ENCODE measurements around the gene ZC3H15. TPM values are rescaled to one million over a fixed set of nuclear protein-coding genes. Genes with fewer than 3 reads are reported as not detected.
A peak's percentile ranks its signal among the peaks of the same experiment; 100 is the strongest.
"Not testable (repeated sequence)": the region's sequence is repeated elsewhere in the genome, so short reads cannot be mapped to it uniquely, and the experiment has no call there.

ZC3H15 gene
- total and polyA plus RNA-seq, 4 donors: 63.6 to 103 (median 81.6) TPM

GRCh38 chr2:186516396-186516795 lies 30.3 kb downstream of the ZC3H15 start:
- no peak for DNase-seq (ENCODE audit: low read depth in 4 of 6, low spot score in 6 of 6)
- H3K27me3 ChIP-seq (ENCODE audit: control insufficient read depth, insufficient read depth, low read length): no peaks in the 10 kb centered on the region
- no CpG with 5 or more reads among the region's 1 CpG for WGBS (ENCODE audit: insufficient coverage)
- no peak overlapping the region for H3K27ac ChIP-seq (ENCODE audit: low read depth, low read length)
- no peak overlapping the region for H3K4me3 ChIP-seq (ENCODE audit: low read depth, low read length)
- no peaks in the 10 kb centered on the region for H3K4me1 ChIP-seq (ENCODE audit: control insufficient read depth, insufficient read depth, low read length)
- H3K9me3 ChIP-seq (ENCODE audit: control insufficient read depth, insufficient read depth, low read length): no peaks in the 10 kb centered on the region
- H3K36me3 ChIP-seq (ENCODE audit: control insufficient read depth, insufficient read depth, low read length): peaks cover 8% of the 10 kb centered on the region

GRCh38 chr2:186517090-186517489 lies 31.0 kb downstream of the ZC3H15 start:
- H3K27ac ChIP-seq (ENCODE audit: low read depth, low read length): no peak overlapping the region
- DNase-seq (ENCODE audit: low read depth in 4 of 6, low spot score in 6 of 6): no peak
- peaks cover 10% of the 10 kb centered on the region for H3K36me3 ChIP-seq (ENCODE audit: control insufficient read depth, insufficient read depth, low read length)
- H3K9me3 ChIP-seq (ENCODE audit: control insufficient read depth, insufficient read depth, low read length): no peaks in the 10 kb centered on the region
- no peaks in the 10 kb centered on the region for H3K27me3 ChIP-seq (ENCODE audit: control insufficient read depth, insufficient read depth, low read length)
- no peaks in the 10 kb centered on the region for H3K4me1 ChIP-seq (ENCODE audit: control insufficient read depth, insufficient read depth, low read length)
- H3K4me3 ChIP-seq (ENCODE audit: low read depth, low read length): no peak overlapping the region

- H3K27ac ChIP-seq (ENCODE audit: low read depth, low read length): peak overlapping the region; percentile 62
- H3K27me3 ChIP-seq (ENCODE audit: control insufficient read depth, insufficient read depth, low read length): no peaks in the 10 kb centered on the region
- H3K36me3 ChIP-seq (ENCODE audit: control insufficient read depth, insufficient read depth, low read length): peaks cover 15% of the 10 kb centered on the region
- WGBS (ENCODE audit: insufficient coverage): no CpG with 5 or more reads among the region's 4 CpGs
- H3K4me3 ChIP-seq (ENCODE audit: low read depth, low read length): no peak overlapping the region
- H3K9me3 ChIP-seq (ENCODE audit: control insufficient read depth, insufficient read depth, low read length): no peaks in the 10 kb centered on the region
- no peaks in the 10 kb centered on the region for H3K4me1 ChIP-seq (ENCODE audit: control insufficient read depth, insufficient read depth, low read length)
- no peak for DNase-seq (ENCODE audit: low read depth in 4 of 6, low spot score in 6 of 6)
Observed at GRCh38 chr2:186518291-186518690, 32.2 kb downstream of the ZC3H15 start.

- H3K4me3 ChIP-seq (ENCODE audit: low read depth, low read length): no peak overlapping the region
- peak overlapping the region; percentile 62 for H3K27ac ChIP-seq (ENCODE audit: low read depth, low read length)
- DNase-seq (ENCODE audit: low read depth in 4 of 6, low spot score in 6 of 6): no peak
- 75% methylated on average over 1 of the region's 3 CpGs for WGBS (ENCODE audit: insufficient coverage)
- peaks cover 15% of the 10 kb centered on the region for H3K36me3 ChIP-seq (ENCODE audit: control insufficient read depth, insufficient read depth, low read length)
- no peaks in the 10 kb centered on the region for H3K27me3 ChIP-seq (ENCODE audit: control insufficient read depth, insufficient read depth, low read length)
- no peaks in the 10 kb centered on the region for H3K9me3 ChIP-seq (ENCODE audit: control insufficient read depth, insufficient read depth, low read length)
- no peaks in the 10 kb centered on the region for H3K4me1 ChIP-seq (ENCODE audit: control insufficient read depth, insufficient read depth, low read length)
Observed at GRCh38 chr2:186518945-186519344, 32.9 kb downstream of the ZC3H15 start.

GRCh38 chr2:186521570-186522153 lies 35.6 kb downstream of the ZC3H15 start:
- DNase-seq (ENCODE audit: low read depth in 4 of 6, low spot score in 6 of 6); H3K27ac ChIP-seq (ENCODE audit: low read depth, low read length); H3K4me1 ChIP-seq (ENCODE audit: control insufficient read depth, insufficient read depth, low read length); H3K4me3 ChIP-seq (ENCODE audit: low read depth, low read length); H3K9me3 ChIP-seq (ENCODE audit: control insufficient read depth, insufficient read depth, low read length); H3K27me3 ChIP-seq (ENCODE audit: control insufficient read depth, insufficient read depth, low read length): not testable (repeated sequence)
- WGBS (ENCODE audit: insufficient coverage): 100% methylated on average over 1 of the region's 9 CpGs
- peaks cover 15% of the 10 kb centered on the region for H3K36me3 ChIP-seq (ENCODE audit: control insufficient read depth, insufficient read depth, low read length)

DNA sequence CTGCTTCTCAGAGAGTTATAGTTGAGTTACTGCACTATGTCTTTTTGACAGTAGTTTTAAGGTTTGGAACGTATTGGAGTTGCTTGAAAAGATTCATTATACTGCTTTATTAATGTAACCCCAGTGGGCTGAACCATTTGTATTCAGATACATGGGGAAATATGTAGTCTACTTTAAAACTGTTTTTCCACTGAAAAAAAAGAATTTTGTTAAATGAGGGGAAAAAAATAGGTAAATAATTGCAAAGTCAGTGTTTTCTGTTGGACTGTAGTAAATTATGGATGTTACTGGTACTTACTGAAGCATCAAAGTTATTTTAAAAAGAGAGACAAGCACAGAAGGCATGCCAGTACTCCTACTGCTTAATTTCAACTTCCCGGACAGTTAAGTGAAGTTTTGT lies 36.4 kb downstream of the ZC3H15 start:
- DNase-seq (ENCODE audit: low read depth in 4 of 6, low spot score in 6 of 6): no peak
- no CpG with 5 or more reads among the region's 2 CpGs for WGBS (ENCODE audit: insufficient coverage)
- H3K4me1 ChIP-seq (ENCODE audit: control insufficient read depth, insufficient read depth, low read length): no peaks in the 10 kb centered on the region
- no peaks in the 10 kb centered on the region for H3K27me3 ChIP-seq (ENCODE audit: control insufficient read depth, insufficient read depth, low read length)
- H3K36me3 ChIP-seq (ENCODE audit: control insufficient read depth, insufficient read depth, low read length): peaks cover 14% of the 10 kb centered on the region
- no peaks in the 10 kb centered on the region for H3K9me3 ChIP-seq (ENCODE audit: control insufficient read depth, insufficient read depth, low read length)
- no peak overlapping the region for H3K27ac ChIP-seq (ENCODE audit: low read depth, low read length)
- no peak overlapping the region for H3K4me3 ChIP-seq (ENCODE audit: low read depth, low read length)

DNA sequence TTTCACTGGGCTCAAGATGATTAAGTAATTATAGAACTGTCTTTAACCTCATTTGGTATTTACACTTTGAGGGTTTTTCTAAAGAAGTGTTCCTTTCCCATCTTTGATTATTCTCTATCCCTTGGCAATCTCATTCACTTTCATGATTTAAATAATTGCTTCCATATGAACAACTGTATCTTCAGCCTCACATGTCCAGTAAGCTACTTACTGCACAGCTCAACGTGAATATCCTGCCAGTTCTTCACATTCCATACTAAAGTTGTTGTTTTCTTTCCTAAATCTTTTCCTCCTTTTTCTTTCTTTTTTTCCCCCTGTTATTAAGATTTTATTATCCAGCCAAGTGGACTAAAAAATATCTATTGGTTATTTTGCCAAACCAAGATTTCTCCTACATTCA lies 37.7 kb downstream of the ZC3H15 start:
- no peak for DNase-seq (ENCODE audit: low read depth in 4 of 6, low spot score in 6 of 6)
- no peaks in the 10 kb centered on the region for H3K4me1 ChIP-seq (ENCODE audit: control insufficient read depth, insufficient read depth, low read length)
- WGBS (ENCODE audit: insufficient coverage): no CpG with 5 or more reads among the region's 1 CpG
- H3K36me3 ChIP-seq (ENCODE audit: control insufficient read depth, insufficient read depth, low read length): peaks cover 13% of the 10 kb centered on the region
- no peak overlapping the region for H3K27ac ChIP-seq (ENCODE audit: low read depth, low read length)
- H3K9me3 ChIP-seq (ENCODE audit: control insufficient read depth, insufficient read depth, low read length): no peaks in the 10 kb centered on the region
- H3K4me3 ChIP-seq (ENCODE audit: low read depth, low read length): no peak overlapping the region
- no peaks in the 10 kb centered on the region for H3K27me3 ChIP-seq (ENCODE audit: control insufficient read depth, insufficient read depth, low read length)

DNA sequence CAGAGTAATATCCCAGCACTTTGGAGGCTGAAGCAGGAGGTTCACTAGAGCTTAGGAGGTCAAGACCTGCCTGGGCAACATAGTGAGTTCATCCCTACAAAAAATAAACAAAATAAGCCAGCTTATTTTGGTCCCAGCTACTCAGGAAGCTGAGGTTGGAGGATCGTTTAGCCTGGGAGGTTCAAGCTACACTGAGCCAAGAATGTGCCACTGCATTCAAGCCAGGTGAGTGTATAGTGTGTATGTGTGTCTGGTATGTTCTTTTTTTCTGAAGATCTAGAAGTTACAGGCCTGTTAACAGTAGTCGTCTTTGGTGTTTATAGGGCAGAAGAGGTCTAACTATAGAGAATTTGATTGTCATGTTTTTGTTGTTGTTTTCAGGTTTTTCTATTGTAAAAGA lies 40.2 kb downstream of the ZC3H15 start:
- WGBS (ENCODE audit: insufficient coverage): 67% methylated on average over 1 of the region's 2 CpGs
- no peaks in the 10 kb centered on the region for H3K27me3 ChIP-seq (ENCODE audit: control insufficient read depth, insufficient read depth, low read length)
- no peak for DNase-seq (ENCODE audit: low read depth in 4 of 6, low spot score in 6 of 6)
- H3K27ac ChIP-seq (ENCODE audit: low read depth, low read length): no peak overlapping the region
- no peak overlapping the region for H3K4me3 ChIP-seq (ENCODE audit: low read depth, low read length)
- H3K4me1 ChIP-seq (ENCODE audit: control insufficient read depth, insufficient read depth, low read length): no peaks in the 10 kb centered on the region
- H3K9me3 ChIP-seq (ENCODE audit: control insufficient read depth, insufficient read depth, low read length): peaks cover 1% of the 10 kb centered on the region
- peaks cover 7% of the 10 kb centered on the region for H3K36me3 ChIP-seq (ENCODE audit: control insufficient read depth, insufficient read depth, low read length)

- no peaks in the 10 kb centered on the region for H3K36me3 ChIP-seq (ENCODE audit: control insufficient read depth, insufficient read depth, low read length)
- H3K4me1 ChIP-seq (ENCODE audit: control insufficient read depth, insufficient read depth, low read length): no peaks in the 10 kb centered on the region
- WGBS (ENCODE audit: insufficient coverage): 80% methylated on average over 1 of the region's 3 CpGs
- no peaks in the 10 kb centered on the region for H3K27me3 ChIP-seq (ENCODE audit: control insufficient read depth, insufficient read depth, low read length)
- no peak overlapping the region for H3K27ac ChIP-seq (ENCODE audit: low read depth, low read length)
- DNase-seq (ENCODE audit: low read depth in 4 of 6, low spot score in 6 of 6): peak in 1 of 6 donors; percentile 17
- H3K9me3 ChIP-seq (ENCODE audit: control insufficient read depth, insufficient read depth, low read length): peaks cover 1% of the 10 kb centered on the region
- no peak overlapping the region for H3K4me3 ChIP-seq (ENCODE audit: low read depth, low read length)
Observed at GRCh38 chr2:186530314-186530713, 44.3 kb downstream of the ZC3H15 start.

DNA sequence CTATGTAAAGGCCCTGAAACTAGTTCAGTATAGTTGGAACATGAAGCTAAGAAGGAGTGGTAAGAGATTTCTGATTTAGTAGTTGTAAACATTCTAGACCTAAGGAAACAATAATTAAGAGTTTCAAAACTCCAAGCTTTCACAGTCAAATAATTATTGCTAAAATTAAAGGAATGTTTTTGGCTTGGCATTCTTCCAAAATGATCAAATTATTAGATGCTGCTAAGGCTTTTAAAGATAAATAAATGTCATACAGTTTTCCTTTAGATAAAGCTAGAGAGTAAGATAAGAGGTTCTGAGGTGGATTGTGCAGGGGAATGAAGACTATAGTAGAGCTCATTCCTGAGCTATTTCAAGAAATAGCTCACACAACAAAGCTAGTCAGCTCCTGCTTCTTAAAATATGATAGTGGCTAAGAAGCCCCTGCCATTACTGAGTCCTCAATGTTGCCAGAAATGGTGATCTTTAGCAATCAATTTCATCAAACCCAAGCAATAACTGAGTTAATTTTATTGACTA lies 45.3 kb downstream of the ZC3H15 start:
- DNase-seq (ENCODE audit: low read depth in 4 of 6, low spot score in 6 of 6): no peak
- Histone ChIP-seq H3K27me3 (ENCODE audit: control insufficient read depth, insufficient read depth, low read length) (no peaks in the 10 kb centered on the region), H3K9me3 (ENCODE audit: control insufficient read depth, insufficient read depth, low read length) (peaks cover 1% of the 10 kb centered on the region), H3K36me3 (ENCODE audit: control insufficient read depth, insufficient read depth, low read length) (no peaks in the 10 kb centered on the region), H3K4me1 (ENCODE audit: control insufficient read depth, insufficient read depth, low read length) (no peaks in the 10 kb centered on the region), H3K27ac (ENCODE audit: low read depth, low read length) (no peak overlapping the region), H3K4me3 (ENCODE audit: low read depth, low read length) (no peak overlapping the region)

Data from spinal cord (tissue), 10 donors.